Activated CD4-positive, alpha-beta memory T cell treated with anti-CD3 and anti-CD28 coated beads for 36 hours (primary cell): ENCODE data around the gene MYO16. TPM values are rescaled to one million over a fixed set of nuclear protein-coding genes. Genes with fewer than 3 reads are reported as not detected.

Source experiments
- CTCF ChIA-PET: fragments of 350-600 bp; sonication (Branson Sonifier 250); formaldehyde crosslinking; loops from one replicate; lab custom pipeline; 2021; ENCODE audit warnings: antibody characterized with exemption, inconsistent platforms; lab: Charles Lee
- POLR2A ChIA-PET: fragments of 350-600 bp; sonication (Branson Sonifier 250); formaldehyde crosslinking; loops from one replicate; lab custom pipeline; 2021; ENCODE audit warnings: antibody characterized with exemption; lab: Charles Lee
- DNase-seq: peaks from one replicate; pipeline ENCODE4 v3.0.0-alpha.2; 2020
- H3K27ac Mint-ChIP-seq: one replicate; pipeline ENCODE4 v1.8.0; 2021; ENCODE audit warnings: mixed read lengths
- H3K27me3 Mint-ChIP-seq: one replicate; pipeline ENCODE4 v1.8.0; 2021; ENCODE audit warnings: mixed read lengths
- H3K36me3 Mint-ChIP-seq: one replicate; pipeline ENCODE4 v1.8.0; 2021; ENCODE audit warnings: mixed read lengths
- H3K4me1 Mint-ChIP-seq: one replicate; pipeline ENCODE4 v1.8.0; 2021; ENCODE audit warnings: low read depth, mixed read lengths
- H3K4me3 Mint-ChIP-seq: one replicate; pipeline ENCODE4 v1.8.0; 2021; ENCODE audit warnings: mild to moderate bottlenecking, mixed read lengths
- H3K9me3 Mint-ChIP-seq: one replicate; pipeline ENCODE4 v1.8.0; 2021; ENCODE audit warnings: mixed read lengths
- intact Hi-C: fragments of 100-400 bp; cut with micrococcal nuclease; formaldehyde crosslinking; loops from one replicate; pipeline ENCODE4 v1.15.1; 2023
- total RNA-seq, 2 experiments: library from RNA; stranded (reverse); gene quantifications; one replicate each; pipeline ENCODE4 v1.2.3, GENCODE V29; 2021

The MYO16 gene
- total RNA-seq, 2 experiments from 2014 or later, result 0.07 to 0.10 TPM

GRCh38 chr13:108786456-108787200, 157.2 kb downstream of the MYO16 start:
- no peak for DNase-seq
- H3K36me3 Mint-ChIP-seq, result no peaks in the 10 kb centered on the region
- ChIA-PET POLR2A (no interaction called here), CTCF (no interaction called here)
- intact Hi-C loops, result no loop called here
- no peaks in the 10 kb centered on the region for H3K9me3 Mint-ChIP-seq
- no peaks in the 10 kb centered on the region for H3K4me1 Mint-ChIP-seq
- no peak overlapping the region for H3K4me3 Mint-ChIP-seq
- H3K27ac Mint-ChIP-seq, result no peak overlapping the region
- H3K27me3 Mint-ChIP-seq, result no peaks in the 10 kb centered on the region

DNA sequence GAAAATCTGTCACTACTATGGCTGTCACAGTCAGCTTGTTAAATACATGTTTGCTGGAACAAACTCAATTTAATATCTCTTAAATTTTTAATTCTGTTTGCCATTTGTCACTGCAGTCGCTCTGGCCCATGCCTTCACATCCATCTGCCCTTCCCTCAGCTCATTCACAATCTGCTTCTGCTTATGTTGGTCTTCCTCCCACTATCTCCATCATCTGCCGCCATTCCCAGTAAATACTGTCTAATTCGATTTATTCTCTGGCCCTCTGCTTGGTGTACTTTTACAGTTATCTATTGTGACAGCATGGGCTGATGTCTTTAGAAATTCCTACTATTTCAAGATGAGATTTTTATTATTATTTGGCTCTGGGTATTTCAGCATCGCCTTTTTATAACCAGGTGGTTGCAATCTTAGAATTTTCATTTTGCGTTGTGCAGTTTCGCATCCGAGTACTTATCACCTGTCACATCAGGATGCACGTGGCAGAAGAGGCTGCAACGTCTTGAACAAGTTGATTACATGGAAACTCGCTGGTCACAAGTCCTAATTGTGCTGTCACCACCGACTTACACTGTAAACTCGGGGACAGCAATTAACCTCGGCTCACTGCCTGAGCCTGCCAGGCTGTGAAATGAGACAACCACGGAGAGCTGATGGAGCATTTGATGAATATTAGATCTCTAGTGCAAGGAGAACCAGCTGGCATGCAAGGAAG, 158.4 kb downstream of the MYO16 start:
- Mint-ChIP-seq H3K4me3 (no peak overlapping the region), H3K27me3 (no peaks in the 10 kb centered on the region), H3K9me3 (no peaks in the 10 kb centered on the region), H3K36me3 (no peaks in the 10 kb centered on the region), H3K27ac (no peak overlapping the region), H3K4me1 (no peaks in the 10 kb centered on the region)
- CTCF ChIA-PET, result no interaction called here
- intact Hi-C loops, result no loop called here
- POLR2A ChIA-PET, result no interaction called here
- no peak for DNase-seq

DNA sequence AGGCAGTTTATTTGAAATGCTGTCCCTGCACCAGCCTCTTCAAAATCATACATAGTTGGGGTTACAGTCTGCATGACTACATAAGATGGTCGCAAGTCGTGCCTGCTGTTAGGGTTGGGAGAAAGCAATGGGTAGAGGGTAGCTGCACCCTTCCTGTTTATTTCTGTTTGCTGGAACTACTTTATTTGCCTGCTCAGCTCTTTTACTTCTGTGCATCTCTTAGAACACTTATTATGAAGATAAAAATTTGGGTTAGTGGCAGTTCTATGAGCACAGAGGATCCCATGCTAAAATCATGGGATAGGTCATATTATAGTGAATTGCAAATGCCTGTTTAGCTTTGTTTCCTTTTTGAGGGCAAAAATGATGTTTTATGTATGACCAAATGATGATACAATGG, 160.1 kb downstream of the MYO16 start:
- CTCF ChIA-PET, result no interaction called here
- no peaks in the 10 kb centered on the region for H3K27me3 Mint-ChIP-seq
- intact Hi-C loops, result no loop called here
- H3K4me3 Mint-ChIP-seq, result no peak overlapping the region
- POLR2A ChIA-PET, result no interaction called here
- no peaks in the 10 kb centered on the region for H3K4me1 Mint-ChIP-seq
- no peak overlapping the region for H3K27ac Mint-ChIP-seq
- no peak for DNase-seq
- H3K9me3 Mint-ChIP-seq, result no peaks in the 10 kb centered on the region
- peaks cover 3% of the 10 kb centered on the region for H3K36me3 Mint-ChIP-seq

DNA sequence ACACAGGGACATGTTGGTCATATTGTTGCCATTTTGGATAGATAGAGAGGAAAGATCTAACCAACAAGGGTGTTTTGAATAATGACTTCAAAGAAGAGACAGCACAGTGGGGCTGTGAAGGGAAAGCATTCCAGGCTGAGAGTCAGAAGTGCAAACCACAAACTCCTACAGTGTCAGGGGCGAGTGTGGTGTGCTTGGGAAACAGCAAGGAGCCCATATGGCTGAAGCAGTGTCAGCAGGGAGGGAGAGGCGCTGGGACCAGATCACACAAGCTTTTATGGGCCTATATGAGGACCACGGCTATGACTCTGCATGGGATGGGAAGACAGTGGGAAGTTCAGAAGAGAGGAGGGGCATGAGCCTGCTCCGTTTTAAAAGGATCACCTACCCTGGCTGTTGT, 166.4 kb downstream of the MYO16 start:
- Mint-ChIP-seq H3K27ac (no peak overlapping the region), H3K36me3 (peaks cover 5% of the 10 kb centered on the region), H3K4me1 (no peaks in the 10 kb centered on the region), H3K4me3 (no peak overlapping the region), H3K27me3 (no peaks in the 10 kb centered on the region), H3K9me3 (no peaks in the 10 kb centered on the region)
- no peak for DNase-seq
- intact Hi-C loops, result no loop called here
- CTCF ChIA-PET, result no interaction called here
- POLR2A ChIA-PET, result no interaction called here

DNA sequence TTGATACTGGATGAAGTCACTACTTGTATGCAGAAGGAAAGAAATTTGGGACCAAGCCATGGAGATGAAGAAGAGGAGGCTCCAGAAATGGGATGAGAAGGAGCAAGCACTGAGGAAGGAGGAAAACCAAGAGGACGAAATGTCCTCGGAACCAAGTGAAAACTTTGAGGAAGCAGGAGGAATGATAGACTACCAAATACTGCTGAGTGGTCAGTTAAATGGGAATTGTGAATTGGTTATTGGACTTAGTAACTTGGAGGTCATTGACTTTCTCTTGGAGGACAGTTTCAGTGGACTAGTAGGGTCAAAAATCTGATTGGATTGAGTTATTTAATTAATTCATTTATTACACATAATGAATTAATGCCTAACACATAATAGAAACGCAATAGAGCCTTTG, 167.9 kb downstream of the MYO16 start:
- peaks cover 5% of the 10 kb centered on the region for H3K36me3 Mint-ChIP-seq
- no peak overlapping the region for H3K4me3 Mint-ChIP-seq
- intact Hi-C loops, result no loop called here
- ChIA-PET POLR2A (interaction anchor here (0.6 kb wide), 1 partner anchor 204 kb away, joined by 3 read pairs; no protein-coding TSS in a partner anchor), CTCF (no interaction called here)
- DNase-seq, result no peak
- H3K27me3 Mint-ChIP-seq, result no peaks in the 10 kb centered on the region
- H3K4me1 Mint-ChIP-seq, result no peaks in the 10 kb centered on the region
- no peaks in the 10 kb centered on the region for H3K9me3 Mint-ChIP-seq
- no peak overlapping the region for H3K27ac Mint-ChIP-seq

GRCh38 chr13:108807841-108808240, 178.4 kb downstream of the MYO16 start:
- Mint-ChIP-seq H3K36me3 (no peaks in the 10 kb centered on the region), H3K9me3 (no peaks in the 10 kb centered on the region), H3K4me1 (no peaks in the 10 kb centered on the region), H3K4me3 (no peak overlapping the region), H3K27ac (no peak overlapping the region), H3K27me3 (no peaks in the 10 kb centered on the region)
- POLR2A ChIA-PET, result no interaction called here
- no peak for DNase-seq
- CTCF ChIA-PET, result no interaction called here
- intact Hi-C loops, result no loop called here

DNA sequence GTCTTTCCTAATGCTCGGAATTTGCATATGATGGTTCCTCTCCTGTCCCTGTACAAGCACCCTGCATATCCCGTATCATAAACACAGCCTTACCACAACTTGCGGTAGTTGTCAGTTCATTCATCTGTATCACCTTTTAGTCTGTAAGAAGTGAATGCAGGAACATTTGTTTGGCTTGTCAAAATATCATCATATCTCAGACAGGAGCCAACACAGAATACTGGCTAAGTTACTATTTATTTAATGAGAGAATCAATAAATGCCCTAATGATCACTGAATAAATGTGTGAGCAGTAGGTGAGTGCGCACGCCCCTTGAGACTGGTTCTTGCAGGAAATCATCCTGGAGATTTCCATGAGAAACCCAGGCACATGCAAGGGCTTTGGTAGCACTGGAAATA, 182.8 kb downstream of the MYO16 start:
- no peaks in the 10 kb centered on the region for H3K27me3 Mint-ChIP-seq
- DNase-seq, result no peak
- H3K36me3 Mint-ChIP-seq, result peaks cover 2% of the 10 kb centered on the region
- POLR2A ChIA-PET, result no interaction called here
- H3K4me3 Mint-ChIP-seq, result no peak overlapping the region
- no peaks in the 10 kb centered on the region for H3K4me1 Mint-ChIP-seq
- intact Hi-C loops, result no loop called here
- CTCF ChIA-PET, result no interaction called here
- no peak overlapping the region for H3K27ac Mint-ChIP-seq
- H3K9me3 Mint-ChIP-seq, result no peaks in the 10 kb centered on the region

DNA sequence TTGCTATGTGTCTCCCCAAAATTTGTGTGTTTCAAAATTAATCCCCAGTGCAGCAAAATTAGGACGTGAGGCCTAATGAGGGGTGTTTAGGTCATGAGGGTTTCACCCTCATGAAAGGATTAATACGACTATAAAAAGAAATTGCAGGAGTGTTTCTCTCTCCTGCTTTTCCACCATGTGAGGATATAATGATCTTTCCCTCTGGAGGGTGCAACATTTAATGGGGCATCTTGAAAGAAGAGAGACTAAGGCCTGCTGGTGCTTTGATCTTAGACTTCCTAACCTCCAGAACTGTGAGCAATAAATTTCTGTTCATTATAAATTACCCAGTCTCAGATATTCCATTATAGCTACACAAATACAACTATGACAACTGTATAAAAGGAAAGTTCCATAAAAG, 183.2 kb downstream of the MYO16 start:
- intact Hi-C loops, result no loop called here
- Mint-ChIP-seq H3K4me1 (no peaks in the 10 kb centered on the region), H3K36me3 (peaks cover 2% of the 10 kb centered on the region), H3K27ac (no peak overlapping the region), H3K9me3 (no peaks in the 10 kb centered on the region), H3K27me3 (no peaks in the 10 kb centered on the region), H3K4me3 (no peak overlapping the region)
- no peak for DNase-seq
- ChIA-PET POLR2A (no interaction called here), CTCF (no interaction called here)

DNA sequence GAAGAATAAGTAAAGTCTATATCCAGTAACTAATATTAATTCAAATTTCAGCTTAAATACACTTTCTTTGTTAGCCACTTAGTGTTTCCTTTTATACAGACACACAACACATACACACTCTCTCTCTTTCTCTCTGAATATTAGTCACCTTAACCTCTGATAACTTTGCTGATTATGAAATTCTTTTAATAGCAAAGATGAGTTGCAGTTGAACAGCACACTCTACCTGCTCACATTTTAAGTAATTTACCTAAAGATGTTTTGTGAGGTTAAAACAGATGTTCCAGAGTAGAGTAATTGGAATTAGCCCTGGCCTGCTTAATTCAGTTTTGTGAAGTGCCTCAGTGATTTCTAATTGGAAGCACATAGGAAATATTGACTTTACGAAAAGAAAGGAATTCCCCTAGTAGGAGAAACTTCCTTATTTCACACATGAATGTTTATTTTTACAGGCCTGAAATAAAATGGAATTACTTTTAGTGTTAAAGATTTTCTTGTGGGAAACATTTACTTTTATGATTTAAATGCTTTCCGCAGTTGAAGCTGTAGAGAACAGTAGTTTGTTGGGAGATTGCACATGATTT, 184.3 kb downstream of the MYO16 start:
- Mint-ChIP-seq H3K36me3 (peaks cover 2% of the 10 kb centered on the region), H3K4me3 (no peak overlapping the region), H3K27ac (no peak overlapping the region), H3K9me3 (no peaks in the 10 kb centered on the region), H3K4me1 (no peaks in the 10 kb centered on the region), H3K27me3 (no peaks in the 10 kb centered on the region)
- ChIA-PET POLR2A (no interaction called here), CTCF (no interaction called here)
- intact Hi-C loops, result no loop called here
- no peak for DNase-seq

GRCh38 chr13:108816375-108816774, 187.0 kb downstream of the MYO16 start:
- Mint-ChIP-seq H3K27me3 (no peaks in the 10 kb centered on the region), H3K9me3 (no peaks in the 10 kb centered on the region), H3K4me1 (no peaks in the 10 kb centered on the region), H3K4me3 (no peak overlapping the region), H3K27ac (no peak overlapping the region), H3K36me3 (peaks cover 2% of the 10 kb centered on the region)
- ChIA-PET CTCF (no interaction called here), POLR2A (no interaction called here)
- intact Hi-C loops, result no loop called here
- no peak for DNase-seq

DNA sequence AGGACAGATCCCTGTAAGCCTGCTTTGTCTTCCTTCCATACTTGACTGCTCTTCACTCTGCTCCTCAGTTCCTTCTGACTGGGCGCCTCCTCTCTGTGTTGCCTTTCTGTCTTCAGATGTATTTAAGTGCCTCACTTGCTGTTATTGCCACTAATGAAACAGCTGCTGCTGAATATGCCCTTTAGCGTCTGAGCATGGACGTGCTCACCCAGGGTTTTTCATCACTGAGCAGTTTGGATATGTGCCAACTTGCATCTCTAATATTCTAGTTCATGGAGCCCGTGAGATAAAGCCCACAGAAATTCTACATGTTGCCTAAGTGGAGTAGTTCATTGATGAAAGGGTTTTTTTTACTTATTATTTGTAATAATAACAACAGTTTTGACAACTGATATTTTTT, 198.2 kb downstream of the MYO16 start:
- no peak for DNase-seq
- no peaks in the 10 kb centered on the region for H3K27me3 Mint-ChIP-seq
- H3K4me3 Mint-ChIP-seq, result no peak overlapping the region
- POLR2A ChIA-PET, result no interaction called here
- peaks cover 18% of the 10 kb centered on the region for H3K9me3 Mint-ChIP-seq
- intact Hi-C loops, result no loop called here
- H3K36me3 Mint-ChIP-seq, result peaks cover 21% of the 10 kb centered on the region
- H3K27ac Mint-ChIP-seq, result no peak overlapping the region
- no peaks in the 10 kb centered on the region for H3K4me1 Mint-ChIP-seq
- CTCF ChIA-PET, result no interaction called here

DNA sequence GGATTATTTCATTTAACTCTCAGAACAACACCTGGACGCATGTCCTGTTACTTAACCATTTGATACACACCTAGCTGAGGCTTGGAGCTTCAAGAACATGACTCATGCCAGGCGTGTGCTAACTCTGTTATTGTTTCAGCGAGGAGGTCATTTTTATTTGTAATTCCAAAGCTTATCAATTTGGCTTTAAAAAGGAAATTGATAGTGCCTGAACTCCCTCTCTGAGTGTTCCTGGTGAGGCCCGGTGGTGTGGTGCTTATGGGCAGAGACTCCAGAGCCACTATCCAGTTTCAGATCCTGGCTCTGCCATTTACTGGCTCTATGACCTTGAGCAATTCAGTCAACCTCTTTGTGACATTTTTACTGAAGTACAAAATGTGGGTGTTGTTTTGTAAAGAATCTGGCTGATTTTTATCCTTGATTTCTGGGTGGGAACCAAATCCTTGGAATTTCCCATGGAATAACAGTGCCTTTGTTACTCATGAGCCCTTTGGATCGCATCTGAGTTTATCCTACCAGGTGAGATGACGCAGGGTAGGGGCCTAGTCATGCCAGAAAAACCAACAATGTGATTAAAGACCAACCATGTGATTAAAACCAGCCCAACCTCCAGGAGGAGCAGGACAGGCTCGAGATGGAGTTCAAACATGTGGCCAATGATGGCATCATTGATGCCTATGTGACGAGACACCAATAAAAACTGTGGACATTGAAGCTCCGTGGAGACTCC, 198.8 kb downstream of the MYO16 start:
- ChIA-PET CTCF (no interaction called here), POLR2A (no interaction called here)
- no peaks in the 10 kb centered on the region for H3K4me1 Mint-ChIP-seq

More for the DNA sequence above, 198.8 kb downstream of the MYO16 start:
- Mint-ChIP-seq H3K9me3 (peaks cover 18% of the 10 kb centered on the region), H3K27ac (no peak overlapping the region), H3K36me3 (peaks cover 21% of the 10 kb centered on the region), H3K27me3 (no peaks in the 10 kb centered on the region), H3K4me3 (no peak overlapping the region)
- intact Hi-C loops, result no loop called here
- DNase-seq, result no peak
